ENCODE data around the gene RAB19.
"Not testable (repeated sequence)": the region's sequence is repeated elsewhere in the genome, so short reads cannot be mapped to it uniquely, and the experiment has no call there.

RAB19 gene

DNA sequence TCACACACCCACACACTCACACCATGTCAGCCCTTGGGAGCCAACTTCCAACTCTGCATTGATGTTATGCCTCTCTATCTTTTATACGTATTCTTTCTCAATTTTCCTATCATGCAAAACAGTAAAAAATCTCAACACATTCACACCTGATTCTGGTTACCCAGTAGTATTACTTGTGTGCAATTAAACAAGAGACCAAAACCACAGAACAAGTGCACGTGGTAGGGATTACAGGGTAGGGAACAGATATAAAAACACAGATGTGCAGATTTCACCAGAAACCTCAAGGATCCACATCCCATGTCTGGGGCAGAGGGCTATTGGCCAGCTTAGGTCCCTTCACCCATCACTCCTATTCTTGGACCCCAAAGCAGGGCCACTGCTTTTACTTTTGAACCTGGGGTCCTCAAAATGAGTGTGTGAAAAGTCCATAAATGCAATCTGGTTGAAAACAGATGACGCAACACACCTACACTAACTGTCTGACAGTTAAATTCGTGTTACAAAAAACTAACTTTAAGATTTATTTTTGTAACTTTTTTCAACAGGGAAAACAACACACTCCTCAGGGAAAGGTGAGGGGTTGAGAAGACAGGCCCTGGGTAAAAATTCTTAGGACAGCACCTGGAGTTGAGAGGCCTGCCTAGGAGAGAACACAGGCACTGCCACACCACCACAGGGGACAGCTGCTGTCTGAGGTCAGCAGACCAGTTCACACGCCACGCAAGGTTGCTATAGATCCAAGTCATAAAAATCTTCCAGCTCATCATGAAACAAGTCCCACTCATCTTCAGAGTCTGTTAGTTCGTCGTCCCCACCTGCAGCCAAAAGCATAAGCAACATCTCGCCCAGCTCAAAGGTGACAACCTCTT is 50.2 kb downstream of the RAB19 start:
- DNase-seq (ENCODE audit: low read depth) = not testable (repeated sequence)

DNA sequence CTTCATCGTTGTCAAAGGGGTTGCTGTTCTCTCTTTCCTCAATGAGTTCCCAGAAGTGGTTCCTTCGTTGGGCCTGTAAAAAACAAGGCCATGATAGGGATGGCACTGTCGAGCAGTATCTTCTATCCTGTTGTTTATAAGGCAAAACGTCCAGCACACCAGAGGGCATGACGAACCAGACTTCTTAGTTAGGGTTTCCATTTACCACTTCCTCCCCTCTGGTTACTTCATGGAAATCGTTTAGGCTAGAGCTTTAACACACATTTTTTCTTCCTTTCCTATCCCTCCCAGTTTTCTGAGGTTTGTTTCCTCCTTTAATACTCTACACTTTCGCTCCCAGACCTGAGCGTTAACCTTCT is 50.8 kb downstream of the RAB19 start:
- no peak for DNase-seq (ENCODE audit: low read depth)

DNA sequence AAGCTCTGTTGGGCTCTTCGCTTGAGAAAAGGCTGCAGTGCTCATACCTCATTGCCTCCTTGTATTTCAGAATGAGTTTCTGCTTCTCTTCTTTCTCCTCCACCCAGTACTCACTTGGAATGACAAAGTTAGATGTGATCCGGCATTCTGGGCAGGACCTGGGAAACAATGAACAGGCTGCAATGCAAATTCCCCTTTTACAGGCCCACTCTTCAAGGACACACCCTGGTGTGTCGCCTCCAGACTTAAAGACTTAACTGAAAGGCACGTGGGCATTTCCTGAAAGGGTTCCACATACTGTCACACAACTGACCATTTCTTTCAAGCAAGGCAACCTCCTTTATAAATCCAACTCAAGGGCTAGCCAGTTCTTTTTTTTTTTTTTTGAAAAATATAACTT is 51.9 kb downstream of the RAB19 start:
- no peak for DNase-seq (ENCODE audit: low read depth)

DNA sequence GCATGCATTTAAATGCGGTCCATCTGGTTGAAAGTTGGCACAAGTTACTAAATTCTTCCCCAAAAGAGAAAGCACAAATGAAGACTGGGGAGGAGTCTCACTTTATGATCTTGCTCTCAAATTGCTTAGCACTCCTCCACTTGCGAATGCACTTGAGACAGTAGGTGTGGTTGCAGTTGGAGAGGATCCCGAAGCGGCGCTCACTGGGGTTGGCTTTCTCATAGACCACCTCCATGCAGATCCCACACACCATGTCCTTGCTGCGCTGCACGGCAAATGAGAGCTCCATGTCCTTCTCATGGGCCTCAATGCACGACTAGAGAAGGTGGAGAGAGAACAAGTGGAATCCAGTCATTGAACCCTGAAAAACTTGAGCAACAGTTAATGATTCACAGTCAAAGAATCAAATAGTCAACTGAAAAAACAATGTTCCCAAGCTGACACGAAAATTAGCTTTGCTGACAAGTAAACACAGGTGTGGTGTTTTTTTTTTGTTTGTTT is 52.7 kb downstream of the RAB19 start:
- no peak for DNase-seq (ENCODE audit: low read depth)

DNA sequence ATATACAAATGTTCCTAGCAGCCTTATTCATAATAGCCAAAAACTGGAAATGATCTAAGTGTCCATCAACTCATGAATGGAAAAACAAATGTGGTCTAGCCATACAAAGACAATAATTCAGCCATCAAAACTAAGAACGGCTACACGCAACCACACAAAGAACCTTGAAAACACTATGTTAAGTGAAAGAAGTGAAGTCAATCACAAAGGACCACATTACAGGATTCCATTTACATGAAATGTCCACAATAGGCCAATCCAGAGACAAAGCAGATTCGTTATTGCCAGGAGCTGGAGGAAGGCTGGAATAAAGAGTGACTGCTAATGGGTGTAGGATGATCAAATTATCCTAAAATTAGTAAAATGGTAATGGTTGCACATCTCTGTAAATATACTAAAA is 54.3 kb downstream of the RAB19 start:
- DNase-seq (ENCODE audit: low read depth) = no peak

DNA sequence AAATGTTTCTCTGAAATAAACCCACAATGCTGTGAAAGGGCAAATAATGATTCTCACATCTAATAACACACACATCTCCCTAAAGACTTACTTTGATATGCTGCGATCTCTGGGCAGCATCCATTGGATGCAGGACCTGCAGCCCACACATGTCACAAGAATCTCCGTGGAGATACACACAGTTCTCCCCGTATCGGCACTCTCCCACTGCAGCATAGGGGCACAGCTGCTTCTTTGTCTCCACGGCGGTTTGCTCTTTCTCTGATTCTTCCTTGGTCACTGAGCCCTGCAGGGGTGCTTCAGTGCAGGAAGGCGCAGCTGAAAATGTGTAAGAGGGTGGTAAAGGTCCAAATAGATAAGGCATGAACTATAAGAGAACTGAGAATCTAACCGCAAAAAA is 55.1 kb downstream of the RAB19 start:
- DNase-seq (ENCODE audit: low read depth) = no peak

DNA sequence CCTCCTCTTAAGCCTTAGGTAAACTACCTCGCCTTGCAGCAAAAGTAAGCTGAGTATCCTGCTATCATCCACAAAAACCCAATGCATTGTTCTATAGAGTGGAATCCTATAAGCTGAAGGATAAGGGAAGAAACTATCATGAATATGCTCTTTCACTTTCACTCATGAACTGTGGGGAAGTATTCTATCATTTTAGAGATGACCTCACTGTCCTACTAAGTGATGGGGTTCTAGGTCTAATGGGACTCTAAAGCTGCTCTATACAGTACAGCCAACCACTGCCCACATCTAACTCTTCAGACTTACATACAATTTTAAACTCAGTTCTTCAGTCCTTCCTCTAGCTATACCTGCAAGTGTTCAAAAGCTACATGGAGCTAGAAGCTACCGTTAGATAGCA is 59.3 kb downstream of the RAB19 start:
- no peak for DNase-seq (ENCODE audit: low read depth)

DNA sequence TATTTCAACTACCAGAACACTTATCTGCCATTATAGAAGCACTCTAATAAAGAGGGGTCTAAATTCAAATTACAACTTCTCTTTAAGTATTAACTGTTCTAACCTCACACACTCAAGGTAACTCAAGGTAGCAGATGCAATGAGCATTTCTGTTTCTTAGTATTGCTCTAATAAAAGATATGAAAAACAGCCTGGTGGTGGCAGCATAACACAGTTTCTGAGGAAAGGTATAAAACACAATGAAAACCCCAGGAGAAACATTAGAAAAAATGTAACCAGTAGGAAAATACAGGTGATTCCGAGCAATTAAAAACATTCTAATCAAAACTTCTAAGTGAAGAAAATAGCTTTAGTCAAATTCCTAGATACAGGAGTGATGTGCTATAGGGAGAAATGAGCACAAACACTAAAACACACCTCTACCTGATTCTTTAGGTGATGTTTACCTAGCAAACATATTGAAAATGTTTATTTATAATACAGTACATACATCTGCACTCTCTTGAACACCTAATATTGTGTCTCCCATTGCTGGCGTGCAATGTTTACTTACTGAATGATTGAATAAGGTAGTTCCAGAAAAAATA is 72.0 kb downstream of the RAB19 start:
- DNase-seq (ENCODE audit: low read depth) = no peak

DNA sequence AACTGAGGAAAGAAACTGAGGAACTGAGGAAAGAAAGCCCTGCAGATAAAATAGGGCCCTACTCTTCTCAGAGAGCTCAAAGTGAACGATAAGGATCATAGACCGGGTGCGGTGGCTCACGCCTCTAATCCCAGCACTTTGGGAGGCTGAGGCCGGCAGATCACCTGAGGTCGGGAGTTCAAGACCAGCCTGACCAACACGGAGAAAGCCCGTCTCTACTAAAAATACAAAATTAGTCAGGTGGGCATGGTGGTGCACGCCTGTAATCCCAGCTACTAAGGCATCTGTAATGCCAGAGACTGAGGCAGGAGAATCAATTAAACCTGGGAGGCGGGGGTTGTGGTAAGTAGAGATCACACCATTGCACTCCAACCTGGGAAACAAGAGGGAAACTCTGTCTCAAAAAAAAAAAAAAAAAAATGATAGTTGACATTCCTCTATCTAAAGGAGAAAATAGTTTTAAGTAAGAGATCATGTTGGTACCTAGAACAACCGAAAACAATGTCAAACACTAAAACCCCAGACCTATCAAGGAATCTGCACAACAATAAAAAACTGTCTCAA is 72.9 kb downstream of the RAB19 start:
- no peak for DNase-seq (ENCODE audit: low read depth)

Measured in HS-5 (cell line).